Body of pancreas (tissue), 4 donors: ENCODE measurements around the gene CARHSP1.

Experiments
- CTCF ChIP-seq, 7 experiments: fragments of 450-650 bp in 4 of 7; fragments of 200-600 bp in 3 of 7; sonication (generic) in 3 of 7; IDR thresholded peaks; one replicate each; pipeline ENCODE4 v1.5.1; 2016 to 2019; ENCODE audit warnings: antibody characterized with exemption in 7 of 7
- POLR2A ChIP-seq, 3 donors: fragments of 450-650 bp; IDR thresholded peaks; one replicate each; pipeline ENCODE4 v1.6.1; 2016; ENCODE audit warnings: antibody characterized with exemption in 3 of 3, mild to moderate bottlenecking in 2 of 3

- TF ChIP-seq CTCF (IDR thresholded peaks at IDR 0.05) (no peak), POLR2A (IDR thresholded peaks at IDR 0.05) (no peak)
Observed at GRCh38 chr16:8848939-8849391, 19.8 kb downstream of the CARHSP1 start.
